K562 (cell line): Measurements from ENCODE around the gene ADORA3. TPM values are rescaled to one million over a fixed set of nuclear protein-coding genes. Genes with fewer than 3 reads are reported as not detected.

Source experiments
- ARID1B ChIP-seq: fragments of 450-650 bp; IDR thresholded peaks from 2 replicates; pipeline ENCODE4 v1.6.1; 2016; ENCODE audit warnings: antibody characterized with exemption, mild to moderate bottlenecking, inconsistent platforms
- CREM ChIP-seq: IDR thresholded peaks from 2 replicates; pipeline ENCODE4 v1.6.1; 2014; ENCODE audit warnings: antibody characterized with exemption, low read depth
- EHMT2 ChIP-seq: fragments of 450-650 bp; IDR thresholded peaks from 2 replicates; pipeline ENCODE4 v1.6.1; 2018; ENCODE audit warnings: antibody characterized with exemption
- ELF2 ChIP-seq: fragments of 250-450 bp; sonication (Bioruptor Pico); IDR thresholded peaks from 2 replicates; pipeline ENCODE4 v1.5.0; 2021; ENCODE audit warnings: mild to moderate bottlenecking
- ESRRB ChIP-seq: fragments of 250-450 bp; sonication (Bioruptor Pico); IDR thresholded peaks from 2 replicates; pipeline ENCODE4 v1.5.0; 2020; ENCODE audit warnings: mild to moderate bottlenecking, moderate library complexity, borderline replicate concordance
- EWSR1 ChIP-seq: fragments of 450-650 bp; IDR thresholded peaks from 2 replicates; pipeline ENCODE4 v1.6.1; 2018; ENCODE audit warnings: borderline replicate concordance, mild to moderate bottlenecking, low read depth, moderate library complexity; ENCODE audit not compliant: partially characterized antibody
- HDAC2 ChIP-seq: fragments of 450-650 bp; IDR thresholded peaks from 2 replicates; pipeline ENCODE4 v1.6.1; 2016; ENCODE audit warnings: mild to moderate bottlenecking
- IRF9 ChIP-seq: fragments of 450-650 bp; IDR thresholded peaks from 2 replicates; pipeline ENCODE4 v1.6.1; 2016; ENCODE audit warnings: missing biosample characterization, missing genetic modification characterization
- MAFK ChIP-seq: IDR thresholded peaks from 2 replicates; pipeline ENCODE4 v1.6.1; 2011; ENCODE audit warnings: low read length, improper control_type of control experiment
- PKNOX1 ChIP-seq: fragments of 450-650 bp; IDR thresholded peaks from 2 replicates; pipeline ENCODE4 v1.6.1; 2016
- POLR3G ChIP-seq: IDR thresholded peaks from 2 replicates; pipeline ENCODE4 v1.6.1; 2011; ENCODE audit not compliant: insufficient read length, insufficient replicate concordance; ENCODE audit errors: extremely low read depth
- PRDM10 ChIP-seq: fragments of 450-650 bp; IDR thresholded peaks from 2 replicates; pipeline ENCODE4 v1.6.1; 2018; ENCODE audit not compliant: partially characterized antibody
- PRPF4 ChIP-seq: fragments of 200-400 bp; formaldehyde crosslinking; IDR thresholded peaks from one replicate; pipeline ENCODE4 v1.6.1; 2017; ENCODE audit warnings: low read length, low read depth, mild to moderate bottlenecking; ENCODE audit not compliant: insufficient read depth, poor library complexity, severe bottlenecking
- RFX5 ChIP-seq: IDR thresholded peaks from 2 replicates; pipeline ENCODE4 v1.6.1; 2011; ENCODE audit warnings: low read depth, mild to moderate bottlenecking, improper control_type of control experiment, low read length
- STAT5A ChIP-seq: IDR thresholded peaks from 2 replicates; pipeline ENCODE4 v1.6.1; 2012; ENCODE audit warnings: low read length, inconsistent platforms, borderline replicate concordance
- TSHZ1 ChIP-seq: fragments of 250-450 bp; sonication (Bioruptor Pico); IDR thresholded peaks from 2 replicates; pipeline ENCODE4 v1.4.0; 2020; ENCODE audit warnings: mild to moderate bottlenecking, moderate library complexity
- U2AF2 ChIP-seq: fragments of 200-400 bp; formaldehyde crosslinking; optimal IDR thresholded peaks from 2 replicates; pipeline ENCODE3; 2017; ENCODE audit warnings: low read depth, mild to moderate bottlenecking, low read length
- ZKSCAN8 ChIP-seq: fragments of 200-800 bp; sonication (Bioruptor generic); IDR thresholded peaks from 2 replicates; pipeline ENCODE4 v1.6.1; 2016; ENCODE audit warnings: missing genetic modification characterization, missing compliant biosample characterization
- ZNF12 ChIP-seq: sonication (generic); formaldehyde crosslinking; IDR thresholded peaks from 2 replicates; pipeline ENCODE4 v1.4.0; 2020; ENCODE audit warnings: mild to moderate bottlenecking, missing genetic modification reagents
- ZNF3 ChIP-seq: fragments of 250-450 bp; sonication (Bioruptor Pico); IDR thresholded peaks from 2 replicates; pipeline ENCODE4 v1.5.0; 2021; ENCODE audit warnings: mild to moderate bottlenecking, moderate library complexity
- ZNF764 ChIP-seq: fragments of 250-450 bp; sonication (Bioruptor Pico); IDR thresholded peaks from 2 replicates; pipeline ENCODE4 v1.4.0; 2020; ENCODE audit warnings: low read depth, mild to moderate bottlenecking, moderate library complexity
- polyA plus RNA-seq, 8 experiments: library from polyadenylated mRNA; depleted of rRNA in 4 of 8; stranded (reverse) in 5 of 8; unstranded in 3 of 8; fragments of >200 nt; fragmentation: Nextera tagmentation in 2 of 8; fragmentation: Illumina TruSeq in 1 of 8; extraction: Ambion mirVana in 2 of 8; extraction: Trizol in 1 of 8; gene quantifications; 2 replicates each; pipeline versions ENCODE4 v1.2.1 to v1.2.3, GENCODE V29; 2011 to 2014; ENCODE audit warnings: inconsistent platforms in 1 of 8, missing spikeins in 1 of 8
- total RNA-seq, 7 experiments: library from RNA; depleted of rRNA in 6 of 7; stranded (reverse); fragments of >200 nt in 6 of 7; fragmentation: Illumina TruSeq in 2 of 7; extraction: Trizol in 2 of 7; gene quantifications; 2 replicates each; pipeline versions ENCODE4 v1.2.1 to v1.2.3, GENCODE V29; 2011 to 2021; ENCODE audit warnings: low replicate concordance in 1 of 7

The ADORA3 gene
- total and polyA plus RNA-seq, 9 of the 15 experiments (the other 6 are each of a cell fraction or from before 2014, with no cell fraction given): 0.09 to 0.35 (median 0.16) TPM; not detected in 3

- TF ChIP-seq POLR3G (no peak), MAFK (no peak), PKNOX1 (peak; percentile 32), HDAC2 (no peak), ARID1B (0 out of 2 replicates have a peak, but pooled peaks have one; percentile 16), PRDM10 (no peak), ZNF764 (CRISPR knock-in tag) (peak; percentile 86), TSHZ1 (CRISPR knock-in tag) (no peak), ZKSCAN8 (no peak), ESRRB (CRISPR knock-in tag) (no peak), ELF2 (CRISPR knock-in tag) (0 out of 2 replicates have a peak, but pooled peaks have one; percentile 53), ZNF3 (CRISPR knock-in tag) (no peak), IRF9 (tag) (no peak), CREM (no peak; the same call in 1 of the 2 replicates), U2AF2 (no peak), EHMT2 (no peak), ZNF12 (CRISPR knock-in tag) (no peak), EWSR1 (no peak), RFX5 (no peak), PRPF4 (no peak), STAT5A (no peak)
Observed at GRCh38 chr1:111516005-111516535, 12.6 kb upstream of the ADORA3 start (continued).
